Epidermal melanocyte (primary cell): ENCODE data around the gene HDGFL1.

Source experiments
- DNase-seq: peaks from one replicate; pipeline ENCODE4 v3.0.0; 2011; ENCODE audit warnings: low spot score; ENCODE audit not compliant: insufficient read length

Gene HDGFL1

GRCh38 chr6:22590423-22590822 is 21.1 kb downstream of the HDGFL1 start:
- no peak for DNase-seq

- DNase-seq, result no peak
These were observed 24.5 kb downstream of the HDGFL1 start for GRCh38 chr6:22593895-22594294.

DNA sequence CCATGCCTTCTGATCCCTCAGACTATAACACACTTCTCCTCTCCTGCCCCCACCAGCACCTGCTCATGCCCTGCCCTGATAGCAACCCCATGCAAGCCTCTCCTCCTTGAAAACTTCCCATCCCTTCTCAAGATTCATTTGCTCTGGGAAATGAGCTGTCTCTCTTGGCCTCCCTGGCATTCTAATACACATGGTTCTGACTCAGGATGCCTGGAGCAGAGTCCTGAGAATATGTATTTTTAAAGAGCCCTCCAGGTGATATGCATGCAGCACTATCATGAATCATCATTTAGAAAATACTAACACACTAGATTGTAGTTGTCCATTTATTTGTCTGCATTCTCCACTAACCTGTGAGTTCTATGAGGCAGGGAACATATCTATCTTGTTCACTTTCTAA is 26.6 kb downstream of the HDGFL1 start:
- no peak for DNase-seq

DNA sequence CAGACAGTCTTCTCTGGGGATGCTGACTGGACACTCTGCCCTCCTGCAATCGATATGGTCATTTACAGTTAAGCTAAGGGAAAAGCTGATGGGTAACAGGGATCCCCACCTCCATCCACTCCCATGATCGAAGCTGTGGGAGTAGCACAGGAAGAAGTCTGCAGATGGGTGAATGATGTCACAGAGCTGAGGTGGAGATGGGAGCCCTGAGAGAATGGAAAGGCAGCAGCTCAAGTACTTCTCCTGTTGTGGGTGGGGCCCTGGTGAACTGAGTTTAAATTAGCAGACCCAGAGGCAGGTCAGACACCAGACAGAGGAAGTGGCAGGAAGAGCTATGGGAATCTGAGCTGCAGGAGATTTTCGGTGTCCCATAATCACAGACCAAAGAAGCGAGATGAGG is 29.0 kb downstream of the HDGFL1 start:
- DNase-seq, result no peak

DNA sequence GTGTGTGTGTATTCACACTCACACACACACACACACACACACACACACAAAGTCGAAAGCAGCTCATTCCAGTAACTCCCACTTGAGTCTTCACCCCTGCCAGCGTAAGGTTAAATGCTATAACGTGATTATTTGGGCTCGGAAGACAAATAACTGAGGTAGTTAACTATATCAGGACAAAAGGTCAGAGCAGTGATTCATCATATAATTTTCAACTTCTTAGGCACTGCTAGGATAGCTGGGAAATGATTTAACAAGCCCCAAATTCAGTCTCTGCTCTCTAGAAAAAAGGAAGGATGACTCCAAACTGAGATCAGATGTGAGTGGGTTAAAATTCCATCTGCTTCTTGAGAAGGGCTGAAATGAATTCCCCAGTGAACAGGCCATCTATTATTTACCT is 30.7 kb downstream of the HDGFL1 start:
- DNase-seq, result no peak

- DNase-seq, result no peak
These were observed 32.6 kb downstream of the HDGFL1 start for GRCh38 chr6:22601984-22602383.

GRCh38 chr6:22605736-22606135 is 36.4 kb downstream of the HDGFL1 start:
- no peak for DNase-seq

- DNase-seq, result no peak
These were observed 40.8 kb downstream of the HDGFL1 start for GRCh38 chr6:22610127-22610526.

DNA sequence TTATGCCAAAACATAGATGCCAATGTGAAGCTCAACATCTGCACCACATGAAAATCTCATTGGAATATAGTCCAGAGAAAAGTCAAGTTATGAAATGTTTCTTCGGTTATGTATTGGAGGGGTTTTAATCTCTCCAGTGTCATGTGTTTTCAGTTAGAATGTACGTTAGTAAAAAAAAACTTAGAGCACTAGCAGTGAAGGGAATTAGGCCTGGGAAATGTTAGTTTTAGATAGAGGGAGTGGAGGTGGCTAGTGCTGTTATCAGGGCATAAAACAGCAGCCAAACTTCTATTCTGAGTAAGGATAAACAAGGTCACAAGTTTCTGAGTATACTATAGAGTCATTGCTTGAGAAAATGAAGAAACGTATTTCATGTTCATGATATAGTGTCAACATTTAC is 42.9 kb downstream of the HDGFL1 start:
- no peak for DNase-seq

DNA sequence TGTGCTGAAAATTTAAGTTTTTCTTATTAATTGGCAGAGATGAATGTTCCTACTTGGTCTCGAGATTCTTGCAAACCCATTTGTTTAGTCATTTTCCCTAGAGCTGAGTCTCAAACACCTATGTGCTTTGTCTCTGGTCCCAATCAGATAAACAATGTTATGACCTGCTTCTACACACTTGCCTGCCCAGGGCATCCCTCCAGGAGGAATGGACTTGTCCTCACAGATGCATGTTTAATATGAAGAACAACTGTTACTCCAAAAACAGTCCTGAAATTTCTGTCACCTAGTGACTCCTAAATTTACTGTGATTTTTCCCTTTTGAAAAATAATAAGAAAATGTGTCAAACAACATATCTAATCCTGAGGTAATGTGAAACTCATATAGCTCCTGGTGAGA is 43.7 kb downstream of the HDGFL1 start:
- no peak for DNase-seq

DNA sequence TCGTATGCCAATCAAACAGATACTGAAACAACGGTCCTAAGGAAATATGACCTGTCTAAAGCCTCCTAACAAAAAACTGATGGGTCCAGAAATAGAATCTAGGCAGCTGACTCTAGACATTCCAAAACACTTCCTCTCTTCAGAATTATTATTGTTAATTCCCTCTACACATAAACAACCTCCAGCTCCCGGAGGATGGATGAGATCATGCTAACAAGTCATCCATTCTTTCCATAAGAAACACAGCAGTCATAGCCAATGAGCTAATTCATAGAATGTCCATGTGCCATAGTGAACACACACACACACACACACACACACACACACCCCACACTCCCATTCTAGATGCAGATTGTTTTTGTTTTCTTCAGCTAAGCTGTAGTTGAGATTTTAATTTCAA is 44.3 kb downstream of the HDGFL1 start:
- DNase-seq, result no peak

DNA sequence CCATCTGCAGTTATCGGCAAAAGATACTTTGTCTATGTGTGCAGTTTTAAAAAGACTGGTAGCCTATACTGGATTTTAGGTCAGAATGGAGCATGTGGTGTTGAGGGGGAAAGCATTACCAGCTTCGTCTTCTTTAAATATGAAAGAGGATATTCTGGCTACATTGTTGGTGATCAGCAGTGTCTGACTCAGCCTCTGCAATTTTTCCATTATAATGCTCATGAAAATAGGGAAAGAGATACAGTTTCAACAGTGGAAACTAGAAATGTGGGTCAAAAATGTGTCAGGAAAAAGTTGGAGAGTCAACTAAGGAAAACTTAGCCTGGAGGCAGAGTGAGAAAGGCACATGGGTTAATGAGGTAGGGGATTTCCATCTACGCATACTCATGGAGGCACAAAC is 45.2 kb downstream of the HDGFL1 start:
- no peak for DNase-seq

GRCh38 chr6:22621028-22621427 is 51.7 kb downstream of the HDGFL1 start:
- DNase-seq, result no peak
